Hepatocyte (in vitro differentiated cells): ENCODE measurements around the gene CDK6.

Source experiments
- CTCF ChIP-seq: fragments of 200-600 bp; sonication (generic); IDR thresholded peaks from 2 replicates; pipeline ENCODE4 v1.5.1; 2016; ENCODE audit warnings: antibody characterized with exemption, mild to moderate bottlenecking; ENCODE audit not compliant: poor library complexity
- EZH2 ChIP-seq: fragments of 200-600 bp; sonication (generic); IDR thresholded peaks from 2 replicates; pipeline ENCODE4 v1.6.1; 2016; ENCODE audit warnings: antibody characterized with exemption, mild to moderate bottlenecking, borderline replicate concordance

- TF ChIP-seq EZH2 = no peak
- TF ChIP-seq CTCF = no peak
These were observed 220.5 kb downstream of the CDK6 start for GRCh38 chr7:92615861-92616260.
